ENCODE results near the gene ST6GALNAC4. TPM values are rescaled to one million over a fixed set of nuclear protein-coding genes. Genes with fewer than 3 reads are reported as not detected.
"Not testable (repeated sequence)": the region's sequence is repeated elsewhere in the genome, so short reads cannot be mapped to it uniquely, and the experiment has no call there.

Gene ST6GALNAC4
- total RNA-seq, 1 donor, result 22.7 TPM

GRCh38 chr9:127870887-127871286, 46.0 kb downstream of the ST6GALNAC4 start:
- Histone ChIP-seq H3K4me3 (ENCODE audit: low read length) (no peak overlapping the region), H3K9me3 (ENCODE audit: low read depth, low read length) (no peaks in the 10 kb centered on the region), H3K4me1 (ENCODE audit: insufficient read depth, low read length) (peaks cover under 1% of the 10 kb centered on the region), H3K27me3 (ENCODE audit: insufficient read depth, low read length) (no peaks in the 10 kb centered on the region)

DNA sequence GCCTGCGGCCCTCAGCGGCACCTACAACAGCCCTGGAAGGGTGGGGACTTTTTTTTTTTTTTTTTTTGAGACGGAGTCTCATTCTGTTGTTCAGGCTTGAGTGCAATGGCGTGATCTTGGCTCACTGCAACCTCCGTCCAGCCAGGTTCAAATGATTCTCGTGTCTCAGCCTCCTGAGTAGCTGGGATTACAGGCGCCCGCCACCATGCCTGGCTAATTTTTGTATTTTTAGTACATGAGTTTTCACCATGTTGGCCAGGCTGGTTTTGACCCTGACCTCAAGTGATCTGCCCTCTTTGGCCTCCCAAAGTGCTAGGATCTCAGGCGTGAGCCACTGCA, 46.7 kb downstream of the ST6GALNAC4 start:
- H3K27me3 ChIP-seq (ENCODE audit: insufficient read depth, low read length); H3K4me3 ChIP-seq (ENCODE audit: low read length); H3K9me3 ChIP-seq (ENCODE audit: low read depth, low read length); H3K4me1 ChIP-seq (ENCODE audit: insufficient read depth, low read length): not testable (repeated sequence)

DNA sequence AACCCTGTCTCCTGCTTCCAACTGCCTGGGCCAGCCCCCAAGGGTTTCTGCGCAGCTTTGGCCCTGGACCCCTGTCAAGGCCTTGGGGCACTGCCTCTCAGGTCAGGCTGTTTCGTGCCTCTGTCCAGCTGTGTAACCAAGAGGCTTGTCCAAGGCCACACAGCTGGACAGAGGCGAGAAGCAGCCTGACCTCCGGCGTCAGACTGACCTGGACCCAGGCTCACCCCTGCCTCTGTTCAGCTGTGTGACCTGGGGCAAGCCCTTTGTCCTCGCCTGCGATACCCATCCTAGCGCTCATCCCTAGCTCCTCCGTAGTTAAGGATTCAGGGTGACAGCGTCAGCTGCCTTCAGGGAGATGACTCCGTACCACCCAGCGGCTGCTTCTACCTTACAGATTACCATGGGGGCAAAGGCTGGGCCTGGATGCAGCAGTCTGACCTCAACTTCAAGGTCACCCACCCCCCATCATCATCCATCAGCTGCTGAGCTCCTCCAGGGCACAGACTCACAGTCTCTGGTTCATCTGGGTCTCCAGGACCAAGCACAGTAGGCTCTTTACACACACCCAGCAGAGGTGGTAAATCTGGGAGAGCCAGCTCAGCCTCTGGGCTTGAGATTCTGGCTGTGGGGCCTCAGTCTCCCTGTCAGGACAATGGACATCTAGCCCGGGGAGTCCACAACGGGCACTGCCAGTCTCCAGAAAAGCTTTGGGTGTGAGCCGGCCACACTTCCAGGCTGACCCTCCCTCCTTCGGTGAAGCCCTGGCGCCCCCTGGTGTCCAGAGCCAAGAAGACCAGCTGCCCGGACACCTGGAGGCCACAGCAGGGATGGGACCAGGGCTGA, 47.3 kb downstream of the ST6GALNAC4 start:
- Histone ChIP-seq H3K4me1 (ENCODE audit: insufficient read depth, low read length) (peaks cover 14% of the 10 kb centered on the region), H3K4me3 (ENCODE audit: low read length) (no peak overlapping the region), H3K27me3 (ENCODE audit: insufficient read depth, low read length) (no peaks in the 10 kb centered on the region), H3K9me3 (ENCODE audit: low read depth, low read length) (no peaks in the 10 kb centered on the region)

GRCh38 chr9:127868278-127868902, 48.5 kb downstream of the ST6GALNAC4 start:
- H3K4me3 ChIP-seq (ENCODE audit: low read length), result no peak overlapping the region
- peaks cover 23% of the 10 kb centered on the region for H3K4me1 ChIP-seq (ENCODE audit: insufficient read depth, low read length)
- H3K27me3 ChIP-seq (ENCODE audit: insufficient read depth, low read length), result no peaks in the 10 kb centered on the region
- H3K9me3 ChIP-seq (ENCODE audit: low read depth, low read length), result no peaks in the 10 kb centered on the region

GRCh38 chr9:127867356-127868277, 49.2 kb downstream of the ST6GALNAC4 start:
- no peaks in the 10 kb centered on the region for H3K27me3 ChIP-seq (ENCODE audit: insufficient read depth, low read length)
- peaks cover 31% of the 10 kb centered on the region for H3K4me1 ChIP-seq (ENCODE audit: insufficient read depth, low read length)
- no peak overlapping the region for H3K4me3 ChIP-seq (ENCODE audit: low read length)
- no peaks in the 10 kb centered on the region for H3K9me3 ChIP-seq (ENCODE audit: low read depth, low read length)

GRCh38 chr9:127866535-127866934, 50.3 kb downstream of the ST6GALNAC4 start:
- Histone ChIP-seq H3K4me3 (ENCODE audit: low read length) (no peak overlapping the region), H3K27me3 (ENCODE audit: insufficient read depth, low read length) (no peaks in the 10 kb centered on the region), H3K9me3 (ENCODE audit: low read depth, low read length) (no peaks in the 10 kb centered on the region), H3K4me1 (ENCODE audit: insufficient read depth, low read length) (peaks cover 41% of the 10 kb centered on the region)

GRCh38 chr9:127865645-127866464, 51.0 kb downstream of the ST6GALNAC4 start:
- H3K27me3 ChIP-seq (ENCODE audit: insufficient read depth, low read length), result no peaks in the 10 kb centered on the region
- H3K4me1 ChIP-seq (ENCODE audit: insufficient read depth, low read length), result peaks cover 48% of the 10 kb centered on the region

DNA sequence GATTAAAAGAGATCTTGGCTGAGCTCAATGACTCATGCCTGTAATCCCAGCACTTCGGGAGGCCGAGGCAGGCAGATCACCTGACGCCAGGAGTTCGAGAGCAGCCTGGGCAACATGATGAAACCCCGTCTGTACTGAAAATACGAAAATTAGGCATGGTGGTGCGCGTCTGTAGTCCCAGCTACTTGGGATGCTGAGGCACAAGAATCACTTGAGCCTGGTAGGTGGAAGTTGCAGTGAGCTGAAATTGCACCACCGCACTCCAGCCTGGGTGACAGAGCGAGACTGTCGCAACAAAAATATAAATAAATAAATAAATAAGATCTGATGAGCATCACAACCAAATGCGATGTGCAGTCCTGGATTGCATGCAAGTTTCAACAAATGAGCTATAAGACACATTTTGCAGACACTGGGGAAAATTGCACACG, 53.6 kb downstream of the ST6GALNAC4 start:
- Histone ChIP-seq H3K4me1 (ENCODE audit: insufficient read depth, low read length) (peaks cover 61% of the 10 kb centered on the region), H3K9me3 (ENCODE audit: low read depth, low read length) (no peaks in the 10 kb centered on the region), H3K4me3 (ENCODE audit: low read length) (no peak overlapping the region), H3K27me3 (ENCODE audit: insufficient read depth, low read length) (no peaks in the 10 kb centered on the region)

More at GRCh38 chr9:127865645-127866464, 51.0 kb downstream of the ST6GALNAC4 start:
- Histone ChIP-seq H3K4me3 (ENCODE audit: low read length) (no peak overlapping the region), H3K9me3 (ENCODE audit: low read depth, low read length) (no peaks in the 10 kb centered on the region)

- H3K4me1 ChIP-seq (ENCODE audit: insufficient read depth, low read length), result peaks cover 64% of the 10 kb centered on the region
- H3K4me3 ChIP-seq (ENCODE audit: low read length), result no peak overlapping the region
- H3K9me3 ChIP-seq (ENCODE audit: low read depth, low read length), result no peaks in the 10 kb centered on the region
- H3K27me3 ChIP-seq (ENCODE audit: insufficient read depth, low read length), result no peaks in the 10 kb centered on the region
Measured at GRCh38 chr9:127862075-127863011, 54.5 kb downstream of the ST6GALNAC4 start.

GRCh38 chr9:127860779-127861178, 56.1 kb downstream of the ST6GALNAC4 start:
- Histone ChIP-seq H3K27me3 (ENCODE audit: insufficient read depth, low read length) (no peaks in the 10 kb centered on the region), H3K4me1 (ENCODE audit: insufficient read depth, low read length) (peaks cover 65% of the 10 kb centered on the region), H3K9me3 (ENCODE audit: low read depth, low read length) (no peaks in the 10 kb centered on the region), H3K4me3 (ENCODE audit: low read length) (no peak overlapping the region)

DNA sequence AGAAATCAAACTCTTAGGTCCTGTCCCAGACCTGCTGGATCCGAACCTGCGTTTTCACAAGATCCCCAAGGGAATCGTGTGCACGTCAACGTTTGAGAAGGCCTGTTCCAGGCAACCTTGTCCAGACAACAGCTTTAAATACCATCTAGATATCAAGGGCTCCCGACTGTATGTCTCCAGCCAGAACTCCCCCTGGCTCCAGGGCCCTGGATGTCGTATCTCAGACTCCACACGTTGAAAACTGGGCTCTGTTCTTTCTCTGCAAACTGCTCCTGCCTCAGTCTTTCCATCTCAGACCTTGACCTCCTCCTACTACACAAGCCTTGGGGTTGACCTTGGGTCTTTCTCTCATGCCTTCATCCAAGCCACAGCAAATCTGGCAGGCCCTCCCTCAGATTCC, 56.6 kb downstream of the ST6GALNAC4 start:
- H3K4me1 ChIP-seq (ENCODE audit: insufficient read depth, low read length), result peaks cover 64% of the 10 kb centered on the region
- H3K4me3 ChIP-seq (ENCODE audit: low read length), result no peak overlapping the region
- no peaks in the 10 kb centered on the region for H3K9me3 ChIP-seq (ENCODE audit: low read depth, low read length)
- no peaks in the 10 kb centered on the region for H3K27me3 ChIP-seq (ENCODE audit: insufficient read depth, low read length)

- H3K9me3 ChIP-seq (ENCODE audit: low read depth, low read length), result no peaks in the 10 kb centered on the region
- peaks cover 63% of the 10 kb centered on the region for H3K4me1 ChIP-seq (ENCODE audit: insufficient read depth, low read length)
- H3K4me3 ChIP-seq (ENCODE audit: low read length), result no peak overlapping the region
- no peaks in the 10 kb centered on the region for H3K27me3 ChIP-seq (ENCODE audit: insufficient read depth, low read length)
Measured at GRCh38 chr9:127858041-127858512, 58.8 kb downstream of the ST6GALNAC4 start.
